Right lobe of liver (tissue), 6 donors: ENCODE results near the gene WDHD1. TPM values are rescaled to one million over a fixed set of nuclear protein-coding genes. Genes with fewer than 3 reads are reported as not detected.

Source experiments
- ATAC-seq, 4 donors: fragments of 200-7000 bp; cut with Tn5 transposase; one replicate each; pipeline ENCODE4 v1.9.1; 2020; ENCODE audit warnings: mild to moderate bottlenecking in 4 of 4, moderate library complexity in 4 of 4
- DNase-seq, 3 donors: peaks; one replicate each; pipeline ENCODE4 v3.0.0-alpha.2; 2020
- H3K27ac ChIP-seq, 3 donors: fragments of 200-600 bp; one replicate each; pipeline ENCODE4 v1.8.0; 2022
- H3K27me3 ChIP-seq, 2 donors: fragments of 200-600 bp; one replicate each; pipeline ENCODE4 v1.8.0; 2022
- H3K36me3 ChIP-seq, 4 donors: fragments of 200-600 bp; sonication (generic) in 1 of 4; one replicate each; pipeline versions ENCODE4 v1.5.1 to v1.8.0; 2017 to 2022; ENCODE audit warnings: control low read depth in 1 of 4
- H3K4me1 ChIP-seq, 4 donors: fragments of 200-600 bp; sonication (generic) in 1 of 4; one replicate each; pipeline versions ENCODE4 v1.5.1 to v1.8.0; 2017 to 2022; ENCODE audit warnings: control low read depth in 1 of 4
- H3K4me3 ChIP-seq, 3 donors: fragments of 200-600 bp; one replicate each; pipeline ENCODE4 v1.8.0; 2022
- H3K9me3 ChIP-seq, 4 donors: fragments of 200-600 bp; sonication (generic) in 1 of 4; one replicate each; pipeline versions ENCODE4 v1.5.1 to v1.8.0; 2017 to 2022; ENCODE audit warnings: control low read depth in 1 of 4
- CTCF ChIP-seq, 4 donors: fragments of 200-600 bp in 3 of 4; fragments of 450-650 bp in 1 of 4; IDR thresholded peaks; one replicate each; pipeline versions ENCODE4 v1.5.1 to v1.8.0; 2016 to 2022; ENCODE audit warnings: antibody characterized with exemption in 4 of 4, mild to moderate bottlenecking in 2 of 4
- POLR2A ChIP-seq: fragments of 450-650 bp; IDR thresholded peaks from one replicate; pipeline ENCODE4 v1.6.1; 2017; ENCODE audit warnings: antibody characterized with exemption, mild to moderate bottlenecking
- WGBS: methylation state at CpG from one replicate; pipeline ENCODE4 v1.1.6; 2018; ENCODE audit warnings: low coverage, low lambda C conversion rate; ENCODE audit not compliant: insufficient coverage; ENCODE audit errors: missing lambda C conversion rate; 5-methylcytosine and 5-hydroxymethylcytosine counted together
- intact Hi-C, 2 donors: fragments of 100-400 bp; cut with DNase I; formaldehyde crosslinking; loops; one replicate each; pipeline versions ENCODE4 v1.11.2 to v1.14.1; 2022
- total RNA-seq, 6 experiments: library from RNA; depleted of rRNA in 2 of 6; stranded (reverse); fragments of >200 nt in 2 of 6; fragmentation: NEBNext Ultra II Directional in 3 of 6; extraction: Animal tissue kit (Norgen Biotek cat#: 25700) in 3 of 6; gene quantifications; one replicate each; pipeline versions ENCODE4 v1.1.0 to v1.2.4, GENCODE V29; 2016 to 2023
- donor health status: DM: no; HTN: yes; CAD: no.
- donor health status: DM: no; HTN: no; CAD: no.
- donor health status: DM: no; HTN: no; CAD: no.
- donor health status: DM: no; HTN: yes; CAD: no.
- donor health status: DM: no; HTN: yes; CAD: no.

The WDHD1 gene
- total RNA-seq, 6 experiments from 2014 or later, result 0.53 to 2.6 (median 1.3) TPM

GRCh38 chr14:55062517-55063351 is 35.8 kb upstream of the WDHD1 start:
- H3K27me3 ChIP-seq, result no peaks in the 10 kb centered on the region
- 62% methylated on average over 10 of the region's 11 CpGs for WGBS
- ATAC-seq, result peak; percentile 40 to 72 (median 53)
- peak in 1 of 3 donors; percentile 62 for DNase-seq
- peaks cover 0 to 8% (median 0%) of the 10 kb centered on the region in 4 donors for H3K4me1 ChIP-seq
- TF ChIP-seq CTCF (IDR thresholded peaks at IDR 0.05) (no peak), POLR2A (no peak)
- H3K27ac ChIP-seq, result no peak overlapping the region
- H3K9me3 ChIP-seq, result no peaks in the 10 kb centered on the region
- H3K36me3 ChIP-seq, result peaks cover 0 to 34% (median 17%) of the 10 kb centered on the region in 4 donors
- H3K4me3 ChIP-seq, result no peak overlapping the region
- intact Hi-C loops, result no loop called here

- Histone ChIP-seq H3K9me3 (no peaks in the 10 kb centered on the region), H3K4me1 (peaks cover 0 to 13% (median 0%) of the 10 kb centered on the region in 4 donors), H3K27me3 (no peaks in the 10 kb centered on the region), H3K36me3 (peaks cover 0 to 20% (median 13%) of the 10 kb centered on the region in 4 donors), H3K27ac (no peak overlapping the region), H3K4me3 (no peak overlapping the region)
- ATAC-seq (no peak), DNase-seq (no peak)
- 92% methylated on average over 4 of the region's 5 CpGs for WGBS
- intact Hi-C loops, result no loop called here
- TF ChIP-seq POLR2A (no peak), CTCF (IDR thresholded peaks at IDR 0.05) (no peak)
Observed at GRCh38 chr14:55059333-55059732, 32.4 kb upstream of the WDHD1 start.

GRCh38 chr14:55057919-55058318 is 31.0 kb upstream of the WDHD1 start:
- Histone ChIP-seq H3K4me3 (no peak overlapping the region), H3K27me3 (no peaks in the 10 kb centered on the region), H3K36me3 (peaks cover 0 to 6% (median 5%) of the 10 kb centered on the region in 4 donors), H3K9me3 (no peaks in the 10 kb centered on the region), H3K4me1 (peaks cover 0 to 17% (median 0%) of the 10 kb centered on the region in 4 donors), H3K27ac (no peak overlapping the region)
- DNase-seq, result no peak
- 60% methylated on average over 2 of the region's 5 CpGs for WGBS
- no peak for ATAC-seq
- TF ChIP-seq POLR2A, result no peak
- TF ChIP-seq CTCF (IDR thresholded peaks at IDR 0.05), result no peak
- intact Hi-C loops, result no loop called here

- no peak overlapping the region for H3K4me3 ChIP-seq
- no peaks in the 10 kb centered on the region for H3K27me3 ChIP-seq
- peaks cover 0 to 21% (median 0%) of the 10 kb centered on the region in 4 donors for H3K4me1 ChIP-seq
- ATAC-seq (no peak), DNase-seq (no peak)
- H3K36me3 ChIP-seq, result no peaks in the 10 kb centered on the region
- intact Hi-C loops, result no loop called here
- no peaks in the 10 kb centered on the region for H3K9me3 ChIP-seq
- H3K27ac ChIP-seq, result no peak overlapping the region
- TF ChIP-seq POLR2A (no peak), CTCF (IDR thresholded peaks at IDR 0.05) (no peak)
- WGBS, result 96% methylated on average over 11 of the region's 13 CpGs
Observed at GRCh38 chr14:55054098-55054497, 27.2 kb upstream of the WDHD1 start.
